CD4-positive, alpha-beta memory T cell (primary cell): ENCODE data around the gene GMEB2. TPM values are rescaled to one million over a fixed set of nuclear protein-coding genes. Genes with fewer than 3 reads are reported as not detected.

Source experiments
- CTCF ChIA-PET: fragments of 350-600 bp; sonication (Branson Sonifier 250); formaldehyde crosslinking; loops from one replicate; lab custom pipeline; 2021; ENCODE audit warnings: inconsistent platforms; ENCODE audit not compliant: partially characterized antibody; lab: Charles Lee
- POLR2A ChIA-PET: fragments of 350-600 bp; sonication (Branson Sonifier 250); formaldehyde crosslinking; loops from one replicate; lab custom pipeline; 2021; ENCODE audit not compliant: partially characterized antibody; lab: Charles Lee
- DNase-seq, 5 donors: peaks; one replicate each; pipeline versions ENCODE4 v3.0.0 to v3.0.0-alpha.2; 2020 to 2022; ENCODE audit warnings: mixed read lengths in 1 of 5
- H3K27ac ChIP-seq: one replicate; pipeline ENCODE4 v1.7.0; 2013; ENCODE audit warnings: low read depth, low read length
- H3K27me3 ChIP-seq: 2 replicates; pipeline ENCODE4 v1.7.0; 2013; ENCODE audit warnings: mild to moderate bottlenecking, low read length, moderate library complexity; ENCODE audit not compliant: insufficient read depth
- H3K36me3 ChIP-seq: 2 replicates; pipeline ENCODE4 v1.7.0; 2013; ENCODE audit warnings: mild to moderate bottlenecking, low read length, moderate library complexity; ENCODE audit not compliant: insufficient read depth
- H3K4me1 ChIP-seq: 2 replicates; pipeline ENCODE4 v1.7.0; 2013; ENCODE audit warnings: mild to moderate bottlenecking, low read length, moderate library complexity; ENCODE audit not compliant: insufficient read depth
- H3K4me3 ChIP-seq, 2 donors: one replicate each; pipeline ENCODE4 v1.7.0; 2013; ENCODE audit warnings: low read length in 2 of 2, mild to moderate bottlenecking in 1 of 2
- H3K9me3 ChIP-seq, 2 donors: one replicate each; pipeline ENCODE4 v1.7.0; 2013; ENCODE audit warnings: low read length in 2 of 2, control low read depth in 1 of 2; ENCODE audit not compliant: control insufficient read depth in 1 of 2
- H3K27ac Mint-ChIP-seq, 7 donors: one replicate each; pipeline ENCODE4 v1.8.0; 2020 to 2021; ENCODE audit warnings: mixed read lengths in 7 of 7, mild to moderate bottlenecking in 6 of 7, inconsistent platforms in 3 of 7, moderate library complexity in 3 of 7
- H3K27me3 Mint-ChIP-seq, 2 donors: one replicate each; pipeline ENCODE4 v1.8.0; 2020 to 2021; ENCODE audit warnings: mixed read lengths in 2 of 2
- H3K36me3 Mint-ChIP-seq, 2 donors: one replicate each; pipeline ENCODE4 v1.8.0; 2020 to 2021; ENCODE audit warnings: mixed read lengths in 2 of 2, inconsistent platforms in 1 of 2, mild to moderate bottlenecking in 1 of 2
- H3K4me1 Mint-ChIP-seq, 4 donors: one replicate each; pipeline ENCODE4 v1.8.0; 2020 to 2021; ENCODE audit warnings: mixed read lengths in 4 of 4, mild to moderate bottlenecking in 1 of 4
- H3K4me3 Mint-ChIP-seq, 8 donors: one replicate each; pipeline ENCODE4 v1.8.0; 2020 to 2021; ENCODE audit warnings: mixed read lengths in 8 of 8, mild to moderate bottlenecking in 7 of 8, moderate library complexity in 6 of 8, inconsistent platforms in 3 of 8
- H3K9me3 Mint-ChIP-seq, 8 donors: one replicate each; pipeline ENCODE4 v1.8.0; 2020 to 2021; ENCODE audit warnings: mixed read lengths in 8 of 8, mild to moderate bottlenecking in 5 of 8, inconsistent platforms in 3 of 8, moderate library complexity in 1 of 8
- intact Hi-C: fragments of 100-400 bp; cut with micrococcal nuclease; formaldehyde crosslinking; loops from one replicate; pipeline ENCODE4 v1.15.1; 2023
- polyA plus RNA-seq, 2 donors: library from polyadenylated mRNA; unstranded; fragments of 300-500 nt; fragmentation: Illumina TruSeq; gene quantifications; one replicate each; pipeline ENCODE4 v1.2.3, GENCODE V29; 2021
- total RNA-seq, 2 experiments: library from RNA; stranded (reverse); gene quantifications; one replicate each; pipeline ENCODE4 v1.2.3, GENCODE V29; 2021

Gene GMEB2
- total and polyA plus RNA-seq, 4 experiments from 2014 or later, result 4.5 to 26.4 (median 20.5) TPM

DNA sequence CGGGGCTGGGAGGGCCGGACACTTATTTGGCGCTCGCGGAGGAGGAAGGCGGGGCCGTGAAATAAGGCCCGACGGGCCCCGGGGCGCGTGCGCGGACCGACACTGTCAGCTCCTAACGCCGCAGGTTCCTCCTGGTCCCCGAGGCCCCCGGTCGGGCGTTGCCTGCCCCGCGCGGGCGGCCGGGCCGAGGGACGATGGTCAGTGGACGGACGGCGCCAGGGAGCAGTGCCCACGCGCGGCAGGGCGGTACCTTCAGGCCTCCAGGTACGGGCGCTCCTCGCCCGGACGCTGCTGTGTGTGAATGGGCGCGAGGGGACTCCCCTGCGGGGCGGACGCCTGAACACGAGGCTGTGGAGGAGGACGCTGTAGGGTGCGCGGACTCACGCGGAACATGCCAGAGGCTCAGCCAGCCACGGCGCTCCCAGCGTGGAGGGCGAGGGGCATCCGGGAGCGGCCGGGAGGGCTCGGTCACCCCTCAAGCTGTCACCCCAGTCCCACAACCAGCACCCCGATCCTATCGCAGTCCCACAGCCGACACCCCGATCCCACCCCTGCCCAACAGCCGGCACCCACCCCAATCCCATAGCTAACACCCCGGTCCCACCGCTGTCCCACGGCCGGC lies 339 bp upstream of the GMEB2 start:
- ChIA-PET CTCF (interaction anchor here (0.7 to 1.8 kb wide), 5 partner anchors 8 to 74 kb away, joined by 3 to 20 read pairs (median 4); no protein-coding TSS in a partner anchor), POLR2A (interaction anchor here (0.7 to 19.3 kb wide), 22 partner anchors 9 to 353 kb away, joined by 3 to 658 read pairs (median 6); partner anchors contain the start of genes ARFRP1, LIME1, PPDPF and PRPF6)
- Mint-ChIP-seq H3K36me3 (peaks cover 4 to 24% of the 10 kb centered on the region in 2 donors), H3K4me3 (peak overlapping the region; percentile 94 to 99 (median 96)), H3K4me1 (peaks cover 19 to 54% (median 37%) of the 10 kb centered on the region in 4 donors), H3K9me3 (peaks cover 0 to 2% (median 0%) of the 10 kb centered on the region in 8 donors), H3K27me3 (no peaks in the 10 kb centered on the region), H3K27ac (peak overlapping the region; percentile 57 to 96 (median 90))
- intact Hi-C loops, result loop anchor here (1.0 to 5.0 kb wide), 3 partner anchors 8 to 75 kb away; partner anchors contain the start of genes FNDC11 and RTEL1
- Histone ChIP-seq H3K4me1 (peaks cover 41% of the 10 kb centered on the region), H3K9me3 (no peaks in the 10 kb centered on the region), H3K36me3 (no peaks in the 10 kb centered on the region), H3K27ac (peak overlapping the region; percentile 86), H3K27me3 (no peaks in the 10 kb centered on the region), H3K4me3 (peak overlapping the region; percentile 91 to 95)
- peak; percentile 92 to 99 (median 96) for DNase-seq

DNA sequence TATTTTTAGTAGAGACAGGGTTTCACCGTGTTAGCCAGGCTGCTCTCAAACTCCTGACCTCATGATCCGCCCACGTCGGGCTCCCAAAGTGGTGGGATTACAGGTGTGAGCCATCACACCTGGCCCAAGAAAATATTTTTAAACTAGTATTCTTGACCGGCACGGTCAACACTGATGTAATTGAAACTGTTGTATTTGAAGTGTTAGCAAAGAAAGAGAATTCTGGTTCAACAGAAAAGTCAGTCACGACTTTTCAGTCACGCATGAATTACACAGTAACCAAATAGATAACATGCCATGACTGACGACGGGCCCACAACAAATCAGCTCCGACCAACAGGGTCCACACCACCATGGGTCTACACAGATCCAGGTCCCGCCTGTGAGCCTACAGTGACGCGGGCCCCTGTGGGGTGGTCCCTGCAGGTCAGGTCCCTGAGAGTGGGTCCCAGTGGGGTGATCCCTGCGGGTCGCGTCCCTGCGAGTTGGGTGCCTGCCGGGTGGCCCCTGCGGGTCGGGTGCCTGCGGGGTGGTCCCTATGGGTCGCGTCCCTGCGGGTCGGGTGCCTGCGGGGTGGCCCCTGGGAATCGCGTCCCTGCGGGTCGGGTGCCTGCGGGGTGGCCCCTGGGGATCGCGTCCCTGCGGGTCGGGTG lies 1.0 kb downstream of the GMEB2 start:
- Mint-ChIP-seq H3K27ac (peak overlapping the region; percentile 87 to 95 (median 93)), H3K4me3 (peak overlapping the region; percentile 71 to 83 (median 80)), H3K4me1 (peaks cover 24 to 50% (median 36%) of the 10 kb centered on the region in 4 donors), H3K36me3 (peaks cover 5 to 28% of the 10 kb centered on the region in 2 donors), H3K9me3 (peaks cover 0 to 2% (median 0%) of the 10 kb centered on the region in 8 donors), H3K27me3 (no peaks in the 10 kb centered on the region)
- peak overlapping the region; percentile 91 for H3K27ac ChIP-seq
- peak in 1 of 5 donors; percentile 32 for DNase-seq
- ChIA-PET CTCF (interaction anchor here (1.8 to 3.1 kb wide), 2 partner anchors 10 to 16 kb away, joined by 5 to 11 read pairs; no protein-coding TSS in a partner anchor), POLR2A (interaction anchor here (0.9 to 19.3 kb wide), 11 partner anchors 10 to 331 kb away, joined by 3 to 658 read pairs (median 6); partner anchors contain the start of genes LIME1, RTEL1, SLC2A4RG and STMN3)
- H3K4me1 ChIP-seq, result peaks cover 30% of the 10 kb centered on the region
- H3K36me3 ChIP-seq, result no peaks in the 10 kb centered on the region
- no peaks in the 10 kb centered on the region for H3K27me3 ChIP-seq
- H3K9me3 ChIP-seq, result no peaks in the 10 kb centered on the region
- intact Hi-C loops, result loop anchor here (5.0 kb wide), 1 partner anchor 74 kb away; the partner anchor contains the start of gene FNDC11
- H3K4me3 ChIP-seq, result peak overlapping the region; percentile 47 to 57

DNA sequence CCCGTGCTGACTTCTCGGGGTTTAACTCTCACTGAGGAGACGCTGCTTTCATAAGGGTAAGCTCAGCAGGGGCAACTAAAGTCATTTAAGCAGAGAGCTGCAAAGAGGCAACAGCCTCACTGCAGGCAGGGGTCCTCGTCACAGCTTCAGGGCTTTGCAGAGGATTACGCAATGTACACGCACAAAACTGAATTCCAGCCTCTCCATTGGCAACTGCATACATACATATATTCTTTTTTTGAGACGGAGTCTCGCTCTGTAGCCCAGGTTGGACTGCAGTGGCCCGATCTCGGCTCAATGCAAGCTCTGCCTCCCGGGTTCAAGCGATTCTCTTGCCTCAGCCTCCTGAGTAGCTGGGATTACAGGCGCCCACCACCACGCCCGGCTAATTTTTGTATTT lies 2.4 kb downstream of the GMEB2 start:
- H3K4me3 ChIP-seq, result no peak overlapping the region
- H3K27me3 ChIP-seq, result no peaks in the 10 kb centered on the region
- peaks cover 22% of the 10 kb centered on the region for H3K4me1 ChIP-seq
- H3K27ac Mint-ChIP-seq, result peak overlapping the region in 3 of 7 donors; percentile 87 to 93 (median 90)
- H3K4me3 Mint-ChIP-seq, result peak overlapping the region in 2 of 8 donors; percentile 6 to 15
- ChIA-PET CTCF (interaction anchor here (1.3 to 3.1 kb wide), 5 partner anchors 9 to 87 kb away, joined by 3 to 11 read pairs (median 5); partner anchors contain the start of gene PTK6), POLR2A (interaction anchor here (0.6 to 19.3 kb wide), 7 partner anchors 8 to 332 kb away, joined by 3 to 658 read pairs (median 5); partner anchors contain the start of genes LIME1, RTEL1 and UCKL1)
- peaks cover 9 to 30% of the 10 kb centered on the region in 2 donors for H3K36me3 Mint-ChIP-seq
- no peak for DNase-seq
- H3K27me3 Mint-ChIP-seq, result no peaks in the 10 kb centered on the region
- no peaks in the 10 kb centered on the region for H3K9me3 ChIP-seq
- peaks cover under 1% of the 10 kb centered on the region for H3K36me3 ChIP-seq
- H3K27ac ChIP-seq, result no peak overlapping the region
- peaks cover 0 to 2% (median 0%) of the 10 kb centered on the region in 8 donors for H3K9me3 Mint-ChIP-seq
- H3K4me1 Mint-ChIP-seq, result peaks cover 25 to 46% (median 34%) of the 10 kb centered on the region in 4 donors
- intact Hi-C loops, result no loop called here

DNA sequence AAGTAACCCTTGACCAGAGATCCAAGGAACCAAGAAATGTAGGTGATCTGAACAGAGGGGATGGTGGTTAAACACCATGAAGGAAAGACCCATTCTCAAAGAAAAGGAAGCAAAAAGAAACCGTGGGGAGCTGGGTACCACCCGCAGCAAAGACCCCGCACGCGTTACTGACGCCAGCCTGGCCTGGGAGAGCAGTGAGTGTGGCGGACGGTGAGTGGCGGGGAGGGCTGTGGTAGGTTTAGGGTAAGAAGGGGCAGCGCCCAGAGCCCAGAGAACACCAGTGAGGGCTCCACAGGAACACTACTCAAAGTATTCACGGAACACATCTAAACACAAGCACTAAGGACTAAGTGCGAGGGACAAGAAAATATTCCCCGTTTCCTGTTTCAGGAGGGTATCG lies 4.2 kb downstream of the GMEB2 start:
- Mint-ChIP-seq H3K4me1 (peaks cover 17 to 31% (median 23%) of the 10 kb centered on the region in 4 donors), H3K36me3 (peaks cover 12 to 34% of the 10 kb centered on the region in 2 donors), H3K27ac (peak overlapping the region in 5 of 7 donors; percentile 18 to 78 (median 69)), H3K4me3 (peak overlapping the region in 1 of 8 donors; percentile 39), H3K27me3 (no peaks in the 10 kb centered on the region), H3K9me3 (no peaks in the 10 kb centered on the region)
- Histone ChIP-seq H3K9me3 (no peaks in the 10 kb centered on the region), H3K4me1 (peaks cover 7% of the 10 kb centered on the region), H3K4me3 (no peak overlapping the region), H3K36me3 (peaks cover 19% of the 10 kb centered on the region), H3K27me3 (no peaks in the 10 kb centered on the region), H3K27ac (no peak overlapping the region)
- ChIA-PET POLR2A (interaction anchor here (0.7 to 19.3 kb wide), 3 partner anchors 10 to 113 kb away, joined by 3 to 658 read pairs (median 3); no protein-coding TSS in a partner anchor), CTCF (interaction anchor here (1.3 kb wide), 1 partner anchor 19 kb away, joined by 5 read pairs; no protein-coding TSS in a partner anchor)
- DNase-seq, result no peak
- intact Hi-C loops, result no loop called here

DNA sequence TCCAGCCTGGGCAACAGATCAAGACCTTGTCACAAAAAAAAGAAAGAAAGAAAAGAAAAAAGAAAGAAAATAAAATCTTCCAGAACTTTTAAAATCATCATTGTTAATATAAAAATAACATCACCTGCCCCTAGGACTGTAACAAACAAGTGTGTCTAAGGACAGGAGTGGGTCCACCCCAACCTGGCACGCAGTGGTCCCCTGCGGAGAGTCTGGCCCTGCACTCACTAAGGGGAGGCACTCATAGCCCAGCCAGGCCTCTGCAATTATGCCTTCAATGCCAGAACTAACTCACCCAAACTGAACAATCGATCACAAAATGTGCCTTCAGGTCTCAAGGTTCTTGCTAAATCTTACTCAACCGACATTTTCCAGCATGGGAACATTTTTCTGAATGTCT lies 4.8 kb downstream of the GMEB2 start:
- Mint-ChIP-seq H3K9me3 (no peaks in the 10 kb centered on the region), H3K27ac (peak overlapping the region in 3 of 7 donors; percentile 18 to 68 (median 46)), H3K27me3 (no peaks in the 10 kb centered on the region), H3K36me3 (peaks cover 14 to 36% of the 10 kb centered on the region in 2 donors), H3K4me3 (no peak overlapping the region), H3K4me1 (peaks cover 17 to 31% (median 23%) of the 10 kb centered on the region in 4 donors)
- ChIA-PET POLR2A (interaction anchor here (0.7 to 19.3 kb wide), 3 partner anchors 10 to 114 kb away, joined by 3 to 658 read pairs (median 3); no protein-coding TSS in a partner anchor), CTCF (interaction anchor here (1.3 kb wide), 1 partner anchor 19 kb away, joined by 5 read pairs; no protein-coding TSS in a partner anchor)
- no peak for DNase-seq
- Histone ChIP-seq H3K9me3 (no peaks in the 10 kb centered on the region), H3K4me1 (peaks cover 7% of the 10 kb centered on the region), H3K27ac (no peak overlapping the region), H3K36me3 (peaks cover 22% of the 10 kb centered on the region), H3K4me3 (no peak overlapping the region), H3K27me3 (no peaks in the 10 kb centered on the region)
- intact Hi-C loops, result no loop called here

DNA sequence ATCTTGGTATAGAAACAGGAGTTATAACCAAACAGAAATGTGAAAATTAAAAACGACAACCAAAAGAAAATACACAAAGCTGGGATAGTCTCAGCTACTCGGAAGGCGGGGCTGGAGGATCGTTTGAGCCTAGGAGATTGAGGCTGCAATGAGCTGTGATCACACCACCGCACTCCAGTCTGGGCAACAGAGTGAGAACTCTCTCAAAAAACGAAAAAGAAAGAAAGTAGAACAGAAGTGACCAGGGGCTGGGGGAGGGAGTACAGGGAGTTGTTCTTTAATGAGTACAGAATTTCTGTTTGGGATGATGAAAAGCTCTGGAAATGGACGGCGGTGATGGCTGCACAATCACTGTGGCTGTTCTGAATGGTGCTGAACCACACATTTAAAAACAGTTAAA lies 5.9 kb downstream of the GMEB2 start:
- H3K27ac Mint-ChIP-seq, result peak overlapping the region in 4 of 7 donors; percentile 22 to 80 (median 66)
- peaks cover 5% of the 10 kb centered on the region for H3K4me1 ChIP-seq
- H3K27me3 ChIP-seq, result no peaks in the 10 kb centered on the region
- no peak overlapping the region for H3K4me3 ChIP-seq
- CTCF ChIA-PET, result no interaction called here
- peaks cover 20 to 44% of the 10 kb centered on the region in 2 donors for H3K36me3 Mint-ChIP-seq
- H3K9me3 Mint-ChIP-seq, result no peaks in the 10 kb centered on the region
- POLR2A ChIA-PET, result interaction anchor here (19.3 kb wide), 1 partner anchor 18 kb away, joined by 658 read pairs; no protein-coding TSS in a partner anchor
- peaks cover 17 to 31% (median 23%) of the 10 kb centered on the region in 4 donors for H3K4me1 Mint-ChIP-seq
- H3K27ac ChIP-seq, result no peak overlapping the region
- H3K4me3 Mint-ChIP-seq, result peak overlapping the region in 1 of 8 donors; percentile 20
- H3K9me3 ChIP-seq, result no peaks in the 10 kb centered on the region
- DNase-seq, result no peak
- H3K36me3 ChIP-seq, result peaks cover 31% of the 10 kb centered on the region
- no peaks in the 10 kb centered on the region for H3K27me3 Mint-ChIP-seq
- intact Hi-C loops, result no loop called here
